T-helper 17 cell (primary cell): ENCODE results near the gene CDIP1. TPM values are rescaled to one million over a fixed set of nuclear protein-coding genes. Genes with fewer than 3 reads are reported as not detected.

Experiments used
- ATAC-seq: fragments of 150-1000 bp; cut with Tn5 transposase; 2 replicates; pipeline ENCODE4 v1.10.0; 2021; ENCODE audit warnings: mild to moderate bottlenecking, moderate library complexity
- DNase-seq, 3 donors: peaks; one replicate each; pipeline versions ENCODE4 v3.0.0 to v3.0.0-alpha.2; 2020 to 2021
- H3K9me3 ChIP-seq: one replicate; pipeline ENCODE4 v1.7.0; 2013; ENCODE audit warnings: low read length, mild to moderate bottlenecking; ENCODE audit not compliant: control insufficient read depth, poor library complexity, severe bottlenecking
- H3K27ac Mint-ChIP-seq: one replicate; pipeline ENCODE4 v1.8.0; 2022; ENCODE audit warnings: mild to moderate bottlenecking, moderate library complexity, mixed read lengths
- H3K27me3 Mint-ChIP-seq: one replicate; pipeline ENCODE4 v1.8.0; 2022; ENCODE audit warnings: mixed read lengths
- H3K36me3 Mint-ChIP-seq: one replicate; pipeline ENCODE4 v1.8.0; 2022; ENCODE audit warnings: low read depth, mixed read lengths
- H3K4me1 Mint-ChIP-seq: one replicate; pipeline ENCODE4 v1.8.0; 2022; ENCODE audit warnings: mild to moderate bottlenecking, mixed read lengths
- H3K4me3 Mint-ChIP-seq: one replicate; pipeline ENCODE4 v1.8.0; 2022; ENCODE audit warnings: mild to moderate bottlenecking, moderate library complexity, mixed read lengths
- total RNA-seq, 4 donors: library from RNA in 2 of 4; stranded (reverse) in 2 of 4; gene quantifications; one replicate each; pipeline ENCODE4 v1.2.3 and lab custom pipeline; 2022 to 2026

The CDIP1 gene
- total RNA-seq, 2 donors from 2014 or later, result 20.2 to 29.5 TPM

- H3K9me3 ChIP-seq, result no peaks in the 10 kb centered on the region
- peaks cover 2% of the 10 kb centered on the region for H3K36me3 Mint-ChIP-seq
- ATAC-seq, result no peak
- peak overlapping the region; percentile 39 for H3K27ac Mint-ChIP-seq
- no peak for DNase-seq
- H3K4me1 Mint-ChIP-seq, result peaks cover 34% of the 10 kb centered on the region
- H3K27me3 Mint-ChIP-seq, result no peaks in the 10 kb centered on the region
- no peak overlapping the region for H3K4me3 Mint-ChIP-seq
These were observed 74.9 kb downstream of the CDIP1 start for GRCh38 chr16:4463522-4464163.

DNA sequence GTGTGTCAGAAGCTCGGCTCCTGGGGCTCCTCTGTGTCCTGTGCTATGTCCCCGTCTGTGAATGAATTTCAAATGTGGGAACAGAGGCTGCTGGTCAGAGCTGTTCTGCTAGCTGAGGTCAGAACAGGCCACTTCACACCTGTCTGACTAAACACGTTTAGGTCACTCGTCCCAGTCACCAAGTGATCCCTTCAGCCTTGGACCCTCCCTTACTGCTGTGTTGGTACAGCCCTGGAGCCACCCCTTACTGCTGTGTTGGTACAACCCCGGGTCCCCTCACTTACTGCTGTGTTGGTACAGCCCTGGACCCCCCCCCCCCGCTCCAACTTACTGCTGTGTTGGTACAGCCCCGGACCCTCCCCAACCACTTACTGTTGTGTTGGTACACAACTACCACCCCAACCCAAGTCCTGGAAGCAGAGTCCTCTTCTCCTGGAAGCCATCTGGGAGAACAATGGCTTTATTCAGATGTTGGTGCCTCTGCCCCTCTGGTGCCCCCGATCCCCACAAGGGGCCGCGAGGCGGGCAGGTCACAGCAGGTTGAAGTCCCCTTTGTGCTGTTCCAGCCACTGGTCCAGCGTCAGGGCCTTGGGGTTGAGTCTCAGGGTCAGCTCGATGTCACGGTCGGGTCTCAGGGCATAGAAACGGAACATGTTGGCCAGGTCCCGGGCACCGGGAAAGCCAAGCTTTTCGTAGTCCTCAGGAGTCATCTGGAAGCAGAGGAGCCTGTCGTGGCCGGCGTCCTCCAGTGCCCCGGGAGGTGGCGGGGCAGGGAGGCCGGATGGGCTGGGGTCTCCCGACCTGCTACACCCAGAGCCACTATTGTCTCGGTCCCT, 77.1 kb downstream of the CDIP1 start:
- peaks cover 2% of the 10 kb centered on the region for H3K36me3 Mint-ChIP-seq
- no peaks in the 10 kb centered on the region for H3K9me3 ChIP-seq
- H3K4me3 Mint-ChIP-seq, result no peak overlapping the region
- peaks cover 32% of the 10 kb centered on the region for H3K4me1 Mint-ChIP-seq
- H3K27me3 Mint-ChIP-seq, result no peaks in the 10 kb centered on the region
- DNase-seq (no peak), ATAC-seq (no peak)
- peak overlapping the region; percentile 34 for H3K27ac Mint-ChIP-seq

- DNase-seq (no peak), ATAC-seq (no peak)
- Mint-ChIP-seq H3K27me3 (no peaks in the 10 kb centered on the region), H3K27ac (peak overlapping the region; percentile 34), H3K36me3 (peaks cover 2% of the 10 kb centered on the region), H3K4me1 (peaks cover 28% of the 10 kb centered on the region), H3K4me3 (peak overlapping the region; percentile 31)
- H3K9me3 ChIP-seq, result no peaks in the 10 kb centered on the region
These were observed 77.7 kb downstream of the CDIP1 start for GRCh38 chr16:4460936-4461249.

Other genes with a start within 250 kb of the CDIP1 start
- under 1 TPM; 0.10 to 0.29 TPM for gene GLIS2, start 222.7 kb downstream of the CDIP1 start, total RNA-seq
- gene PAM16, start 187.5 kb downstream of the CDIP1 start, total RNA-seq, result 10 to 100 TPM; 32.3 to 41.4 TPM
- under 1 TPM; 0.55 to 0.57 TPM for gene VASN, start 166.9 kb downstream of the CDIP1 start, total RNA-seq
- gene CORO7, start 122.2 kb downstream of the CDIP1 start, total RNA-seq, result 100 to 1,000 TPM; 733 to 757 TPM
- gene DNAJA3, start 112.9 kb downstream of the CDIP1 start, total RNA-seq, result 10 to 100 TPM; 27.9 to 29.7 TPM
- gene NMRAL1, start 64.1 kb downstream of the CDIP1 start, total RNA-seq, result 10 to 100 TPM; 40.5 to 45.4 TPM
- gene HMOX2, start 62.4 kb downstream of the CDIP1 start, total RNA-seq, result 10 to 100 TPM; 31.9 to 58.8 TPM
- gene C16orf96, start 17.6 kb upstream of the CDIP1 start, total RNA-seq, result under 1 TPM; 0.08 to 0.20 TPM
- 10 to 100 TPM; 25.8 to 26.6 TPM for gene UBALD1, start 76.1 kb upstream of the CDIP1 start, total RNA-seq
- 10 to 100 TPM; 69.3 to 74.7 TPM for gene MGRN1, start 86.1 kb upstream of the CDIP1 start, total RNA-seq
- 10 to 100 TPM; 44.7 to 49.6 TPM for gene NUDT16L1, start 154.8 kb upstream of the CDIP1 start, total RNA-seq
- 10 to 100 TPM; 15.6 to 20.0 TPM for gene ANKS3, start 195.5 kb upstream of the CDIP1 start, total RNA-seq
- not detected for gene DNAAF8, start 195.8 kb upstream of the CDIP1 start, total RNA-seq
- gene ZNF500, start 228.4 kb upstream of the CDIP1 start, total RNA-seq, result 10 to 100 TPM; 10.1 to 15.8 TPM
- gene SEPTIN12, start 249.6 kb upstream of the CDIP1 start, total RNA-seq, result not detected